Cardiac muscle cell (in vitro differentiated cells and primary cell): ENCODE results near the gene LRMDA. TPM values are rescaled to one million over a fixed set of nuclear protein-coding genes. Genes with fewer than 3 reads are reported as not detected.

ENCODE experiments used
- DNase-seq, 2 donors: peaks; one replicate each; pipeline versions ENCODE4 v3.0.0 to v3.0.0-alpha.2; 2010 to 2017; ENCODE audit warnings: low read depth in 1 of 2, low spot score in 1 of 2
- H3K27ac ChIP-seq: fragments of 200-600 bp; sonication (generic); 2 replicates; pipeline ENCODE4 v1.5.1; 2016
- H3K27me3 ChIP-seq: fragments of 200-600 bp; sonication (generic); 2 replicates; pipeline ENCODE4 v1.6.0; 2016; ENCODE audit warnings: control low read depth
- H3K36me3 ChIP-seq: fragments of 200-600 bp; sonication (generic); 2 replicates; pipeline ENCODE4 v1.5.1; 2016; ENCODE audit warnings: control low read depth
- H3K4me1 ChIP-seq: fragments of 200-600 bp; sonication (generic); 2 replicates; pipeline ENCODE4 v1.8.1; 2017; ENCODE audit warnings: low read depth, mild to moderate bottlenecking, mixed run types
- H3K4me3 ChIP-seq: fragments of 200-600 bp; sonication (generic); 2 replicates; pipeline ENCODE4 v1.5.1; 2016; ENCODE audit warnings: mild to moderate bottlenecking
- H3K9me3 ChIP-seq: fragments of 200-600 bp; sonication (generic); 2 replicates; pipeline ENCODE4 v1.5.1; 2017; ENCODE audit warnings: low read depth, mild to moderate bottlenecking, control low read depth
- CTCF ChIP-seq: IDR thresholded peaks from 2 replicates; pipeline ENCODE4 v1.5.1; 2012; ENCODE audit warnings: low read depth, mild to moderate bottlenecking, low read length
- polyA plus RNA-seq: library from polyadenylated mRNA; unstranded; fragments of >200 nt; fragmentation: Nextera tagmentation; extraction: Ambion mirVana; gene quantifications from 2 replicates; pipeline ENCODE4 v1.2.1, GENCODE V29; 2016
- total RNA-seq: library from RNA; depleted of rRNA; stranded (reverse); fragments of >200 nt; gene quantifications from 2 replicates; pipeline ENCODE4 v1.2.3, GENCODE V29; 2016

LRMDA gene
- total and polyA plus RNA-seq, 2 experiments from 2014 or later, result 6.2 to 11.7 TPM

- TF ChIP-seq CTCF, result no peak
- Histone ChIP-seq H3K9me3 (no peaks in the 10 kb centered on the region), H3K27ac (no peak overlapping the region), H3K4me1 (peaks cover 4% of the 10 kb centered on the region), H3K36me3 (no peaks in the 10 kb centered on the region), H3K4me3 (no peak overlapping the region), H3K27me3 (no peaks in the 10 kb centered on the region)
- no peak for DNase-seq
These were observed 635.0 kb downstream of the LRMDA start for GRCh38 chr10:76066457-76066856.

GRCh38 chr10:76067447-76067846 is 636.0 kb downstream of the LRMDA start:
- Histone ChIP-seq H3K36me3 (no peaks in the 10 kb centered on the region), H3K4me1 (peaks cover 4% of the 10 kb centered on the region), H3K4me3 (no peak overlapping the region), H3K9me3 (no peaks in the 10 kb centered on the region), H3K27me3 (no peaks in the 10 kb centered on the region), H3K27ac (no peak overlapping the region)
- no peak for TF ChIP-seq CTCF
- DNase-seq, result no peak

- Histone ChIP-seq H3K4me1 (no peaks in the 10 kb centered on the region), H3K36me3 (no peaks in the 10 kb centered on the region), H3K9me3 (no peaks in the 10 kb centered on the region), H3K27ac (no peak overlapping the region), H3K27me3 (no peaks in the 10 kb centered on the region), H3K4me3 (no peak overlapping the region)
- no peak for DNase-seq
- TF ChIP-seq CTCF, result no peak
These were observed 637.4 kb downstream of the LRMDA start for GRCh38 chr10:76068856-76069255.

GRCh38 chr10:76070916-76071315 is 639.5 kb downstream of the LRMDA start:
- TF ChIP-seq CTCF, result no peak
- no peaks in the 10 kb centered on the region for H3K4me1 ChIP-seq
- H3K4me3 ChIP-seq, result no peak overlapping the region
- no peak overlapping the region for H3K27ac ChIP-seq
- H3K36me3 ChIP-seq, result no peaks in the 10 kb centered on the region
- no peaks in the 10 kb centered on the region for H3K27me3 ChIP-seq
- no peak for DNase-seq
- no peaks in the 10 kb centered on the region for H3K9me3 ChIP-seq

GRCh38 chr10:76071653-76072365 is 640.4 kb downstream of the LRMDA start:
- H3K4me3 ChIP-seq, result no peak overlapping the region
- no peaks in the 10 kb centered on the region for H3K9me3 ChIP-seq
- no peaks in the 10 kb centered on the region for H3K36me3 ChIP-seq
- H3K27me3 ChIP-seq, result no peaks in the 10 kb centered on the region
- no peak overlapping the region for H3K27ac ChIP-seq
- H3K4me1 ChIP-seq, result no peaks in the 10 kb centered on the region
- DNase-seq, result no peak
- TF ChIP-seq CTCF, result no peak
